Natural killer cell (primary cell): Measurements from ENCODE around the gene STYK1. TPM values are rescaled to one million over a fixed set of nuclear protein-coding genes. Genes with fewer than 3 reads are reported as not detected.

Source experiments
- ATAC-seq, 3 donors: fragments of 150-1000 bp in 2 of 3; fragments of 200-7000 bp in 1 of 3; cut with Tn5 transposase; 1 replicate in 1 of 3; 2 replicates in 2 of 3; pipeline ENCODE4 v1.10.0; 2021; ENCODE audit warnings: mild to moderate bottlenecking in 2 of 3, moderate library complexity in 2 of 3
- DNase-seq, 2 donors: peaks; one replicate each; pipeline versions ENCODE4 v3.0.0 to v3.0.0-alpha.2; 2013 to 2021; ENCODE audit warnings: mixed read lengths in 1 of 2
- H3K27ac ChIP-seq: one replicate; pipeline ENCODE4 v1.5.1; 2013; ENCODE audit warnings: mild to moderate bottlenecking, low read length
- H3K27me3 ChIP-seq: one replicate; pipeline ENCODE4 v1.6.1; 2013; ENCODE audit warnings: low read length; ENCODE audit not compliant: control insufficient read depth, insufficient read depth
- H3K36me3 ChIP-seq: one replicate; pipeline ENCODE4 v1.6.1; 2013; ENCODE audit warnings: low read length; ENCODE audit not compliant: control insufficient read depth, insufficient read depth
- H3K4me1 ChIP-seq: one replicate; pipeline ENCODE4 v1.6.1; 2013; ENCODE audit warnings: low read length; ENCODE audit not compliant: control insufficient read depth, insufficient read depth
- H3K4me3 ChIP-seq: one replicate; pipeline ENCODE4 v1.5.1; 2013; ENCODE audit warnings: low read length
- H3K9me3 ChIP-seq: one replicate; pipeline ENCODE4 v1.6.1; 2013; ENCODE audit warnings: low read length; ENCODE audit not compliant: control insufficient read depth, insufficient read depth
- H3K27ac Mint-ChIP-seq, 2 donors: one replicate each; pipeline ENCODE4 v1.8.0; 2022; ENCODE audit warnings: mild to moderate bottlenecking in 2 of 2, mixed read lengths in 2 of 2, moderate library complexity in 1 of 2
- H3K27me3 Mint-ChIP-seq, 2 donors: one replicate each; pipeline ENCODE4 v1.8.0; 2022; ENCODE audit warnings: low read depth in 2 of 2, mixed read lengths in 2 of 2
- H3K36me3 Mint-ChIP-seq: one replicate; pipeline ENCODE4 v1.8.0; 2022; ENCODE audit warnings: mixed read lengths
- H3K4me1 Mint-ChIP-seq, 2 donors: one replicate each; pipeline ENCODE4 v1.8.0; 2022; ENCODE audit warnings: mixed read lengths in 2 of 2
- H3K4me3 Mint-ChIP-seq: one replicate; pipeline ENCODE4 v1.8.0; 2022; ENCODE audit warnings: mild to moderate bottlenecking, moderate library complexity, mixed read lengths
- H3K9me3 Mint-ChIP-seq, 2 donors: one replicate each; pipeline ENCODE4 v1.8.0; 2022; ENCODE audit warnings: mixed read lengths in 2 of 2
- WGBS: methylation state at CpG from one replicate; pipeline ENCODE4 v1.1.7; 2013; ENCODE audit warnings: missing lambda C conversion rate; ENCODE audit not compliant: insufficient coverage; 5-methylcytosine and 5-hydroxymethylcytosine counted together
- intact Hi-C: fragments of 100-400 bp; cut with micrococcal nuclease; formaldehyde crosslinking; loops from one replicate; pipeline ENCODE4 v1.14.2; 2022
- total RNA-seq, 4 donors: library from RNA; stranded (reverse); fragments of 120-200 nt in 1 of 4; gene quantifications; one replicate each; pipeline versions ENCODE4 v1.2.3 to v1.2.4, GENCODE V29; 2013 to 2022
- TF ChIP-seq, protein P1 (sequence below): fragments of 200-600 bp; IDR thresholded peaks from one replicate; pipeline ENCODE4 v1.8.0; 2022; ENCODE audit warnings: antibody characterized with exemption

Gene STYK1
- total RNA-seq, 3 donors from 2014 or later (not counting 1 experiment from before 2014, with no cell fraction given) = 2.0 to 2.6 (median 2.4) TPM

- intact Hi-C loops = no loop called here
- no peak overlapping the region for H3K4me3 Mint-ChIP-seq
- no peaks in the 10 kb centered on the region for H3K36me3 ChIP-seq
- TF ChIP-seq, protein P1, sequence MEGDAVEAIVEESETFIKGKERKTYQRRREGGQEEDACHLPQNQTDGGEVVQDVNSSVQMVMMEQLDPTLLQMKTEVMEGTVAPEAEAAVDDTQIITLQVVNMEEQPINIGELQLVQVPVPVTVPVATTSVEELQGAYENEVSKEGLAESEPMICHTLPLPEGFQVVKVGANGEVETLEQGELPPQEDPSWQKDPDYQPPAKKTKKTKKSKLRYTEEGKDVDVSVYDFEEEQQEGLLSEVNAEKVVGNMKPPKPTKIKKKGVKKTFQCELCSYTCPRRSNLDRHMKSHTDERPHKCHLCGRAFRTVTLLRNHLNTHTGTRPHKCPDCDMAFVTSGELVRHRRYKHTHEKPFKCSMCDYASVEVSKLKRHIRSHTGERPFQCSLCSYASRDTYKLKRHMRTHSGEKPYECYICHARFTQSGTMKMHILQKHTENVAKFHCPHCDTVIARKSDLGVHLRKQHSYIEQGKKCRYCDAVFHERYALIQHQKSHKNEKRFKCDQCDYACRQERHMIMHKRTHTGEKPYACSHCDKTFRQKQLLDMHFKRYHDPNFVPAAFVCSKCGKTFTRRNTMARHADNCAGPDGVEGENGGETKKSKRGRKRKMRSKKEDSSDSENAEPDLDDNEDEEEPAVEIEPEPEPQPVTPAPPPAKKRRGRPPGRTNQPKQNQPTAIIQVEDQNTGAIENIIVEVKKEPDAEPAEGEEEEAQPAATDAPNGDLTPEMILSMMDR = no peak
- ATAC-seq (no peak), DNase-seq (no peak)
- no peak overlapping the region for H3K4me3 ChIP-seq
- no peaks in the 10 kb centered on the region for H3K9me3 ChIP-seq
- H3K4me1 ChIP-seq = peaks cover 13% of the 10 kb centered on the region
- no peak overlapping the region for H3K27ac ChIP-seq
- H3K4me1 Mint-ChIP-seq = peaks cover 11 to 20% of the 10 kb centered on the region in 2 donors
- no peaks in the 10 kb centered on the region for H3K36me3 Mint-ChIP-seq
- no peak overlapping the region for H3K27ac Mint-ChIP-seq
- H3K27me3 Mint-ChIP-seq = peaks cover 41 to 74% of the 10 kb centered on the region in 2 donors
- H3K9me3 Mint-ChIP-seq = no peaks in the 10 kb centered on the region
- 69% methylated on average over 2 of the region's 4 CpGs for WGBS
- peaks cover 2% of the 10 kb centered on the region for H3K27me3 ChIP-seq
These were observed 44.5 kb upstream of the STYK1 start for GRCh38 chr12:10718279-10718821.

- H3K4me3 ChIP-seq = no peak overlapping the region
- peaks cover 2% of the 10 kb centered on the region for H3K27me3 ChIP-seq
- WGBS = 87% methylated on average over 2 of the region's 2 CpGs
- no peaks in the 10 kb centered on the region for H3K9me3 Mint-ChIP-seq
- H3K27ac Mint-ChIP-seq = no peak overlapping the region
- TF ChIP-seq, protein P1 = no peak
- peaks cover 44 to 83% of the 10 kb centered on the region in 2 donors for H3K27me3 Mint-ChIP-seq
- H3K36me3 ChIP-seq = no peaks in the 10 kb centered on the region
- no peaks in the 10 kb centered on the region for H3K36me3 Mint-ChIP-seq
- H3K4me3 Mint-ChIP-seq = no peak overlapping the region
- DNase-seq (no peak), ATAC-seq (no peak)
- H3K9me3 ChIP-seq = no peaks in the 10 kb centered on the region
- no peak overlapping the region for H3K27ac ChIP-seq
- peaks cover 8 to 17% of the 10 kb centered on the region in 2 donors for H3K4me1 Mint-ChIP-seq
- intact Hi-C loops = no loop called here
- H3K4me1 ChIP-seq = peaks cover 10% of the 10 kb centered on the region
These were observed 43.6 kb upstream of the STYK1 start for GRCh38 chr12:10717410-10717809.

DNA sequence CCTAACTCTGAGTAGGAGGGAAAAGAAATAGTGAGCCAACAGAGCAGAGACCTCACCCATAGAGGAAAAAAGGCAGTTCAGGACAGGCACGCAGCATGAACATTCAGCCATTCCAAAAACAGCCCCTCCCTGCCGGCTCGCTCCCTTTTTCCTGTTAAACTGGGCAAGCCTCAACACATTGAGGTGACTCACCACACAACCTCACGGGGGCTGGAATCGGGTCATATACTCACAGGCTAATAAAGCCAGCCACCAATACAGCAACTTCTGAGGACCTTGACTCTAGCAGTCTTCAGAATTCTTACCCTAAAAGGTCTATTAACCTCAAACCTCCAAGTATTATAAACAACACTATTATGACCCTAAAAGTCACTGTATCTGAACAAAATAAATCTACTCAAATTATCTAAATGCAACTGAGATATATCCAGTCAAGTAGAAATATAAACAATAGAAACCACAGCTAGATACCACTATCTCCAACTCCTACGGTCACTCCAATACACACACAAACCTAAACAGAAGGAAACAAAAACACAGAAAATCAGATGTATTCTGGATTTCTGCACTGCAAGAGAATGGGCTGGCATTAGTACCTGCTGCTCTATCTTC is 43.0 kb upstream of the STYK1 start:
- Mint-ChIP-seq H3K27me3 (peaks cover 39 to 79% of the 10 kb centered on the region in 2 donors), H3K4me1 (peaks cover 2 to 11% of the 10 kb centered on the region in 2 donors), H3K4me3 (no peak overlapping the region), H3K27ac (no peak overlapping the region), H3K9me3 (no peaks in the 10 kb centered on the region), H3K36me3 (no peaks in the 10 kb centered on the region)
- no peak overlapping the region for H3K4me3 ChIP-seq
- TF ChIP-seq, protein P1 = no peak
- 84% methylated on average over 6 of the region's 6 CpGs for WGBS
- H3K27ac ChIP-seq = no peak overlapping the region
- H3K4me1 ChIP-seq = peaks cover 4% of the 10 kb centered on the region
- DNase-seq (no peak), ATAC-seq (no peak)
- no peaks in the 10 kb centered on the region for H3K36me3 ChIP-seq
- intact Hi-C loops = no loop called here
- no peaks in the 10 kb centered on the region for H3K9me3 ChIP-seq
- peaks cover 2% of the 10 kb centered on the region for H3K27me3 ChIP-seq
